ENCODE measurements around the gene ADAM30.

- no peak for TF ChIP-seq CTCF (conservative IDR thresholded peaks at IDR 0.05 in 1 of 2, IDR thresholded peaks at IDR 0.05 in 1 of 2; ENCODE audit: extremely low read depth in 1 of 2, insufficient read depth in 1 of 2, low read depth in 1 of 2, low read length in 2 of 2)
- TF ChIP-seq EZH2 (IDR thresholded peaks at IDR 0.05; ENCODE audit: borderline replicate concordance, low read length) = no peak
These were observed 2.3 kb downstream of the ADAM30 start for GRCh38 chr1:119893827-119894700.

Measured in mammary epithelial cell (primary cell).